ENCODE data around the gene JARID2.

The JARID2 gene

DNA sequence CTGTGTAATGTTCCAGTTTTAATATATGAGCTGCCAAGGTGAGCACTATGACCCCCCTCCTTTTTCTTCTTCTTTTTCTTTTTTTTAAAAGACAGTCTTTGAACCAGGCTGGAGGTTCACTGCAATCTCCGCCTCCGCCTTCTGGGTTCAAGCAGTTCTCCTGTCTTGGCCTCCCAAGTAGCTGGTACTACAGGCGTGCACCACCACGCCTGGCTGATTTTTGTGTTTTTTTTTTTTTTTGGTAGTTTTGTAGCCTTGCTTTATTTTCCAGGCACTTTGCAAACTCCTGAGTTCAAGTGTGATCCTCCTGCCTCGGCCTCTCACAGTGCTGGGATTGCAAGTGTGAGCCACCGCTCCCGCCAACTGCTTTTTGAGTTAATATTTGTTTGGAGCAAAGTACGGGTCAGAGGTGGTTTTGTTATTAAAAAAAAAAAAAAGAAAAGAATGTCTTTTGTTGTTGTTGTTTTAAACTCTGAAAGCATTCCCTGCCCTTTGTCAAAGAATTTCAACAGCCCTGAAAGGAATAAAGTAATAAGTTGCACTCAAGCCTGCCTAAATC is 78.6 kb downstream of the JARID2 start:
- no peaks in the 10 kb centered on the region for H3F3A ChIP-seq (ENCODE audit: insufficient read depth)
- no peak for TF ChIP-seq EZH2phosphoT487 (conservative IDR thresholded peaks at IDR 0.05; ENCODE audit: low read length)
- TF ChIP-seq, protein P1, sequence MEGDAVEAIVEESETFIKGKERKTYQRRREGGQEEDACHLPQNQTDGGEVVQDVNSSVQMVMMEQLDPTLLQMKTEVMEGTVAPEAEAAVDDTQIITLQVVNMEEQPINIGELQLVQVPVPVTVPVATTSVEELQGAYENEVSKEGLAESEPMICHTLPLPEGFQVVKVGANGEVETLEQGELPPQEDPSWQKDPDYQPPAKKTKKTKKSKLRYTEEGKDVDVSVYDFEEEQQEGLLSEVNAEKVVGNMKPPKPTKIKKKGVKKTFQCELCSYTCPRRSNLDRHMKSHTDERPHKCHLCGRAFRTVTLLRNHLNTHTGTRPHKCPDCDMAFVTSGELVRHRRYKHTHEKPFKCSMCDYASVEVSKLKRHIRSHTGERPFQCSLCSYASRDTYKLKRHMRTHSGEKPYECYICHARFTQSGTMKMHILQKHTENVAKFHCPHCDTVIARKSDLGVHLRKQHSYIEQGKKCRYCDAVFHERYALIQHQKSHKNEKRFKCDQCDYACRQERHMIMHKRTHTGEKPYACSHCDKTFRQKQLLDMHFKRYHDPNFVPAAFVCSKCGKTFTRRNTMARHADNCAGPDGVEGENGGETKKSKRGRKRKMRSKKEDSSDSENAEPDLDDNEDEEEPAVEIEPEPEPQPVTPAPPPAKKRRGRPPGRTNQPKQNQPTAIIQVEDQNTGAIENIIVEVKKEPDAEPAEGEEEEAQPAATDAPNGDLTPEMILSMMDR (IDR thresholded peaks at IDR 0.05; ENCODE audit: insufficient read depth, low read length, poor library complexity, severe bottlenecking) = no peak
- no peaks in the 10 kb centered on the region for H3K27me3 ChIP-seq (ENCODE audit: low read length)
- H3K4me2 ChIP-seq (ENCODE audit: low read depth, low read length, poor library complexity, severe bottlenecking) = no peak overlapping the region
- peaks cover 18% of the 10 kb centered on the region; the same call in 1 of the 2 replicates for H4K20me1 ChIP-seq (ENCODE audit: low read depth, low read length)
- H3K9me3 ChIP-seq (ENCODE audit: insufficient read depth, low read length) = no peaks in the 10 kb centered on the region
- no peak overlapping the region for H3K27ac ChIP-seq (ENCODE audit: low read depth, low read length)
- H3K79me2 ChIP-seq (ENCODE audit: insufficient read depth, low read length) = no peaks in the 10 kb centered on the region
- H3K9me2 ChIP-seq (replicated peaks; ENCODE audit: insufficient read depth, low read length) = no peaks in the 10 kb centered on the region
- H3K9ac ChIP-seq (ENCODE audit: low read length) = no peak overlapping the region
- H2AFZ ChIP-seq (ENCODE audit: low read depth, low read length, severe bottlenecking) = no peak overlapping the region
- H3K36me3 ChIP-seq (ENCODE audit: low read length) = no peaks in the 10 kb centered on the region
- H3K4me3 ChIP-seq (ENCODE audit: insufficient read depth, low read length, poor library complexity, severe bottlenecking) = no peak overlapping the region

DNA sequence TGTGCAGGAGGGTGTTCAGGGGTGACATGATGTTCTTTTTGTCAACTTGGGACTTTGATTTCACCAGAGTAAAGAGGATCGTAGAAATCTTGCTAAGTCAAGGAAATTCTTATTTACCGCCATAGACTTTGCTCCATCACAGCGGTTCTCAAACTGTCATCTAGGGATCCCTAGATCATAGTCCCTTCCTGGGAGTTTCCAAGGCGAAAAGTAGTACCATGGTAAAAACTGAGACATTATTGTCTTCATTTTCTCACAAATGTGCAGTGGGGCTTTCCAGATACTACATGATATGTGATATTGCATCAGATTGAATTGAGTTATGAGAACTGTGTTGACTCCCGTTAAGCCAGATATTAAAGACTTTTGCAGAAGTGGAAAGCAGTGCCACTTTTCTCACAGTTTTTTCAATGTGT is 79.7 kb downstream of the JARID2 start:
- no peaks in the 10 kb centered on the region for H3K27me3 ChIP-seq (ENCODE audit: low read length)
- H3K9me3 ChIP-seq (ENCODE audit: insufficient read depth, low read length) = no peaks in the 10 kb centered on the region
- no peaks in the 10 kb centered on the region for H3F3A ChIP-seq (ENCODE audit: insufficient read depth)
- H3K4me2 ChIP-seq (ENCODE audit: low read depth, low read length, poor library complexity, severe bottlenecking) = no peak overlapping the region
- no peak overlapping the region for H3K9ac ChIP-seq (ENCODE audit: low read length)
- no peaks in the 10 kb centered on the region for H3K36me3 ChIP-seq (ENCODE audit: low read length)
- no peaks in the 10 kb centered on the region for H3K9me2 ChIP-seq (replicated peaks; ENCODE audit: insufficient read depth, low read length)
- no peak for TF ChIP-seq EZH2phosphoT487 (conservative IDR thresholded peaks at IDR 0.05; ENCODE audit: low read length)
- TF ChIP-seq, protein P1 (IDR thresholded peaks at IDR 0.05; ENCODE audit: insufficient read depth, low read length, poor library complexity, severe bottlenecking) = no peak
- H3K79me2 ChIP-seq (ENCODE audit: insufficient read depth, low read length) = no peaks in the 10 kb centered on the region
- H4K20me1 ChIP-seq (ENCODE audit: low read depth, low read length) = 0 out of 2 replicates have a peak, but pooled peaks cover 21% of the 10 kb centered on the region
- H2AFZ ChIP-seq (ENCODE audit: low read depth, low read length, severe bottlenecking) = no peak overlapping the region
- H3K27ac ChIP-seq (ENCODE audit: low read depth, low read length) = no peak overlapping the region
- no peak overlapping the region for H3K4me3 ChIP-seq (ENCODE audit: insufficient read depth, low read length, poor library complexity, severe bottlenecking)

DNA sequence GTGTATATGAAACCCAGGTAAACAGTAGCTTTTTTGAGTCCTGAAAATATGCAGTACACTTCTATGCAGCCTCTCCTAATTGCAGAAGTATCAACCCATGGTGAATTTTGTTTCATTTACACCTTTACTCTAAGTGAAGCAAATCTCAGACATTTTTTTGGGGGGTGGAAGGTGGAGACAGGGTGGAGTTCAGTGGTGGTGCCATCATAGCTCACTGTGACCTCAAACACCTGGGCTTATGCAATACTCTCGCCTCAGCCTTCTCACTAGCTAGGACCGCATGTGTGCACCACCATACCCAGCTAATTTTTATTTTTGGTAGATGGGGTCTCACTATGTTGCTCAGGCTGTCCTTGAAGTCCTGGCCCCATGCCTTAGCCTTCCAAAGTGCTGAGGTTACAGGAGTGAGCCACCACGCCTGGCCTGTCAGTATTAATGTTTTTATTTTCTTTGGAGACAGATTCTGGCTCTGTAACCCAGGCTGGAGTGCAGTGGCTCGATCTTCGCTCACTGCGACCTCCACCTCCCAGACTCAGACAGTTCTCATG is 80.3 kb downstream of the JARID2 start:
- Histone ChIP-seq H3K4me3 (ENCODE audit: insufficient read depth, low read length, poor library complexity, severe bottlenecking) (no peak overlapping the region), H3K9ac (ENCODE audit: low read length) (no peak overlapping the region), H3K27me3 (ENCODE audit: low read length) (no peaks in the 10 kb centered on the region), H4K20me1 (ENCODE audit: low read depth, low read length) (0 out of 2 replicates have a peak, but pooled peaks cover 23% of the 10 kb centered on the region), H3K36me3 (ENCODE audit: low read length) (no peaks in the 10 kb centered on the region), H3K27ac (ENCODE audit: low read depth, low read length) (no peak overlapping the region), H3K4me2 (ENCODE audit: low read depth, low read length, poor library complexity, severe bottlenecking) (no peak overlapping the region), H3K9me3 (ENCODE audit: insufficient read depth, low read length) (no peaks in the 10 kb centered on the region), H2AFZ (ENCODE audit: low read depth, low read length, severe bottlenecking) (no peak overlapping the region), H3F3A (ENCODE audit: insufficient read depth) (no peaks in the 10 kb centered on the region), H3K9me2 (replicated peaks; ENCODE audit: insufficient read depth, low read length) (no peaks in the 10 kb centered on the region), H3K79me2 (ENCODE audit: insufficient read depth, low read length) (no peaks in the 10 kb centered on the region)
- TF ChIP-seq, protein P1 (IDR thresholded peaks at IDR 0.05; ENCODE audit: insufficient read depth, low read length, poor library complexity, severe bottlenecking) = no peak
- TF ChIP-seq EZH2phosphoT487 (conservative IDR thresholded peaks at IDR 0.05; ENCODE audit: low read length) = no peak

Measured in SU-DHL-6 (cell line).